ENCODE data around the gene RPS24.

RPS24 gene

GRCh38 chr10:78070726-78071125, 37.1 kb downstream of the RPS24 start:
- peaks cover 3 to 4% of the 10 kb centered on the region in 2 experiments for H3K27me3 ChIP-seq (ENCODE audit: control insufficient read depth in 1 of 2, insufficient read depth in 1 of 2, low read length in 2 of 2)
- H2AFZ ChIP-seq (ENCODE audit: low read depth, low read length), result no peak overlapping the region
- no peak overlapping the region for H2AK5ac ChIP-seq (ENCODE audit: low read length, severe bottlenecking)
- H3K79me1 ChIP-seq (replicated peaks; ENCODE audit: low read length, poor library complexity, severe bottlenecking), result no peaks in the 10 kb centered on the region
- H3K23ac ChIP-seq (ENCODE audit: low read length in 2 of 2), result no peak overlapping the region
- no peak overlapping the region for H2BK120ac ChIP-seq (ENCODE audit: low read depth, low read length)
- peak overlapping the region; percentile 52 for H4K91ac ChIP-seq (ENCODE audit: low read length)
- H2BK5ac ChIP-seq (ENCODE audit: low read depth, low read length, poor library complexity, severe bottlenecking), result no peak overlapping the region
- no peak overlapping the region for H3K4ac ChIP-seq (ENCODE audit: low read depth in 1 of 2, low read length in 2 of 2)
- H4K8ac ChIP-seq (ENCODE audit: low read length), result no peak overlapping the region
- no peak overlapping the region for H3K4me3 ChIP-seq (ENCODE audit: insufficient read depth in 1 of 2, low read depth in 1 of 2, low read length in 2 of 2)
- peaks cover 4% of the 10 kb centered on the region for H3K9me3 ChIP-seq (ENCODE audit: control insufficient read depth, low read length)
- H3K4me2 ChIP-seq (ENCODE audit: low read length, poor library complexity, severe bottlenecking), result no peak overlapping the region
- no peak overlapping the region for H3K9ac ChIP-seq (ENCODE audit: low read length)
- peaks cover 1% of the 10 kb centered on the region for H3K4me1 ChIP-seq (ENCODE audit: control insufficient read depth, insufficient read depth, low read depth, low read length)
- no peak for DNase-seq
- H3K36me3 ChIP-seq (ENCODE audit: control insufficient read depth in 1 of 2, insufficient read depth in 2 of 2, low read depth in 1 of 2, low read length in 2 of 2), result no peaks in the 10 kb centered on the region
- no peak overlapping the region for H3K27ac ChIP-seq (ENCODE audit: low read length, poor library complexity, severe bottlenecking)
- WGBS, result 86% methylated on average over 5 of the region's 5 CpGs
- H3K14ac ChIP-seq (ENCODE audit: low read length in 2 of 2), result no peak overlapping the region
- H3K18ac ChIP-seq (ENCODE audit: low read depth in 1 of 2, low read length in 2 of 2), result no peak overlapping the region
- H2BK12ac ChIP-seq (ENCODE audit: low read length in 2 of 2), result no peak overlapping the region
- no peak overlapping the region for H2BK15ac ChIP-seq (ENCODE audit: low read depth, poor library complexity, severe bottlenecking)

DNA sequence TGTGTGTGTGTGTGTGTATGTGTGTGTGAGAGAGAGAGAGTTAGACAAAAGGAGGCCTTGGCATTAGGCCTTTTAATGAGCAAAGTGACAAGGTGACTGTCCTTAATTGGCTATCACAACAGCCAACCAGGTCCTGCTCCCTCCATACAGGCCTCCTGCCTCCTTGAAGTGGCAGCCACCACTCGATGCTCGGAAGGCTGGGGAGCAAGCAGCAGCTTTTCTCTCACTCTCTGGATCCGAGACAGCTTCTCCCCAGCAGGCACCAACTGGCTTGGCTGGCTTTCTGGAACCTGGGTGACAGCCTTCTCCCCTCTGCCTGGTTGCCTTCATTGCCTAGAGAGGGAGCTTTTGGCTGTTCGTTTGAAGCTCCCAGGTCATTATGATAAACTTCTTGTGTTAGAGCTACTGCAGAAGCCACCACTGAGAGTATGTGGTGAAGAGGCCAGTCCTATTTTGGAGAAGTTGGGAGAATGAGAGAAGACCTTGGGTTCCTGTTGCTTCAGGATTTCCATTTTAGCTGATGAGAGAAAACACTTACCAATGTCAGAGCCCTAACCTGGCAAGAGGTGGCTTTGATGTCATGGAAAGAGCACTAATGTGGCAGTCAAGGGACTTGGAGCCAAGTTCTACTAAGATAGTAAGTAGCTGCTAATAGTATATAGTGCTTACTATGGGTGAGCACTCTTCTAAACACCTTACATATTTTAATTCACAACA, 37.6 kb downstream of the RPS24 start:
- WGBS, result 84% methylated on average over 4 of the region's 4 CpGs
- H3K18ac ChIP-seq (ENCODE audit: low read depth in 1 of 2, low read length in 2 of 2), result no peak overlapping the region
- peaks cover 3 to 4% of the 10 kb centered on the region in 2 experiments for H3K27me3 ChIP-seq (ENCODE audit: control insufficient read depth in 1 of 2, insufficient read depth in 1 of 2, low read length in 2 of 2)
- no peak overlapping the region for H3K23ac ChIP-seq (ENCODE audit: low read length in 2 of 2)
- no peak overlapping the region for H2BK120ac ChIP-seq (ENCODE audit: low read depth, low read length)
- H3K27ac ChIP-seq (ENCODE audit: low read length, poor library complexity, severe bottlenecking), result no peak overlapping the region
- H2BK5ac ChIP-seq (ENCODE audit: low read depth, low read length, poor library complexity, severe bottlenecking), result no peak overlapping the region
- H3K79me1 ChIP-seq (replicated peaks; ENCODE audit: low read length, poor library complexity, severe bottlenecking), result no peaks in the 10 kb centered on the region
- H3K9me3 ChIP-seq (ENCODE audit: control insufficient read depth, low read length), result peaks cover 4% of the 10 kb centered on the region
- no peaks in the 10 kb centered on the region for H3K4me1 ChIP-seq (ENCODE audit: control insufficient read depth, insufficient read depth, low read depth, low read length)
- H3K4me2 ChIP-seq (ENCODE audit: low read length, poor library complexity, severe bottlenecking), result no peak overlapping the region
- no peak overlapping the region for H4K8ac ChIP-seq (ENCODE audit: low read length)
- H2AFZ ChIP-seq (ENCODE audit: low read depth, low read length), result no peak overlapping the region
- H3K9ac ChIP-seq (ENCODE audit: low read length), result no peak overlapping the region
- no peak overlapping the region for H3K4me3 ChIP-seq (ENCODE audit: insufficient read depth in 1 of 2, low read depth in 1 of 2, low read length in 2 of 2)
- DNase-seq, result no peak
- no peak overlapping the region for H3K14ac ChIP-seq (ENCODE audit: low read length in 2 of 2)
- no peaks in the 10 kb centered on the region for H3K36me3 ChIP-seq (ENCODE audit: control insufficient read depth in 1 of 2, insufficient read depth in 2 of 2, low read depth in 1 of 2, low read length in 2 of 2)
- H3K4ac ChIP-seq (ENCODE audit: low read depth in 1 of 2, low read length in 2 of 2), result no peak overlapping the region
- no peak overlapping the region for H2BK12ac ChIP-seq (ENCODE audit: low read length in 2 of 2)
- no peak overlapping the region for H2BK15ac ChIP-seq (ENCODE audit: low read depth, poor library complexity, severe bottlenecking)
- no peak overlapping the region for H4K91ac ChIP-seq (ENCODE audit: low read length)
- no peak overlapping the region for H2AK5ac ChIP-seq (ENCODE audit: low read length, severe bottlenecking)

DNA sequence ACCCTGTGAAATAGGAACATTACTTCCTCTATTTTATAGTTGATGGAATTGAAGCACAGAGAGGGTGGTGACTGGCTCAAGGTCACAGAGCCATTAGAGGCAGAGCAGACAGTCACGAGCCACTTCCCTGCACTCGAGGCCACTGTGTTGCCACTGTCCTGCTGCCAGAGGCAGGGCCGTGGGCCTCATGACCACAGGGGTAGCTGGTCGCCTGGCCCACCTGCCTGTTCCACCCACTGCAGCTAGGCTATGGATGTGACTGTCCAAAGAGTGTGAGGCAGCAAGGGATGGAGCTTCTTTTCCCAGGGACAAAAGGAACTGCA, 38.2 kb downstream of the RPS24 start:
- H3K79me1 ChIP-seq (replicated peaks; ENCODE audit: low read length, poor library complexity, severe bottlenecking), result no peaks in the 10 kb centered on the region
- no peak overlapping the region for H3K18ac ChIP-seq (ENCODE audit: low read depth in 1 of 2, low read length in 2 of 2)
- no peak overlapping the region for H4K8ac ChIP-seq (ENCODE audit: low read length)
- H2BK120ac ChIP-seq (ENCODE audit: low read depth, low read length), result no peak overlapping the region
- no peak overlapping the region for H3K4me3 ChIP-seq (ENCODE audit: insufficient read depth in 1 of 2, low read depth in 1 of 2, low read length in 2 of 2)
- H2BK5ac ChIP-seq (ENCODE audit: low read depth, low read length, poor library complexity, severe bottlenecking), result no peak overlapping the region
- no peak overlapping the region for H3K9ac ChIP-seq (ENCODE audit: low read length)
- peaks cover 3 to 6% of the 10 kb centered on the region in 2 experiments for H3K27me3 ChIP-seq (ENCODE audit: control insufficient read depth in 1 of 2, insufficient read depth in 1 of 2, low read length in 2 of 2)
- H3K27ac ChIP-seq (ENCODE audit: low read length, poor library complexity, severe bottlenecking), result no peak overlapping the region
- H3K14ac ChIP-seq (ENCODE audit: low read length in 2 of 2), result no peak overlapping the region
- H4K91ac ChIP-seq (ENCODE audit: low read length), result no peak overlapping the region
- H2BK15ac ChIP-seq (ENCODE audit: low read depth, poor library complexity, severe bottlenecking), result no peak overlapping the region
- no peak overlapping the region for H2AFZ ChIP-seq (ENCODE audit: low read depth, low read length)
- no peaks in the 10 kb centered on the region for H3K36me3 ChIP-seq (ENCODE audit: control insufficient read depth in 1 of 2, insufficient read depth in 2 of 2, low read depth in 1 of 2, low read length in 2 of 2)
- no peak overlapping the region for H2AK5ac ChIP-seq (ENCODE audit: low read length, severe bottlenecking)
- H3K23ac ChIP-seq (ENCODE audit: low read length in 2 of 2), result no peak overlapping the region
- peaks cover 4% of the 10 kb centered on the region for H3K9me3 ChIP-seq (ENCODE audit: control insufficient read depth, low read length)
- no peak overlapping the region for H2BK12ac ChIP-seq (ENCODE audit: low read length in 2 of 2)
- no peak for DNase-seq
- H3K4me1 ChIP-seq (ENCODE audit: control insufficient read depth, insufficient read depth, low read depth, low read length), result no peaks in the 10 kb centered on the region
- 90% methylated on average over 4 of the region's 4 CpGs for WGBS
- H3K4ac ChIP-seq (ENCODE audit: low read depth in 1 of 2, low read length in 2 of 2), result no peak overlapping the region
- no peak overlapping the region for H3K4me2 ChIP-seq (ENCODE audit: low read length, poor library complexity, severe bottlenecking)

DNA sequence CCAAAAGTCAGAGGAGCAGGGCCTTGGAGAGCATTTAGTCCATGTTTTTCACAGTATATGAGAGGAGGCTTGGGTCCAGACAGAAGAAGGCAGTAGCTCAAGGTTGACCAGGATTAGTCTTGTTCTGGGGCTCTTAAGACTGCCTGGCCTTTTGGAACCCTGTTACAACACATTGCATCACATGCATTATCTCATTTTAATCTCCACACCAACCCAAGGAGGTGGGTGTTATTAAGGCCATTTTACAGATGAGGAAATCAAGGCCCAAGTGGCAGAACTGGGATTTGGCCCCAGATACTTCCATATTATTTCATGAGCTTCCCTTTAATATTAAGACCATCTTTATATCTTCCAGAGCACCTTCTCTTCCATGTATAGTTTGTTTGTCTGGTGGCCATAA, 38.8 kb downstream of the RPS24 start:
- H3K4ac ChIP-seq (ENCODE audit: low read depth in 1 of 2, low read length in 2 of 2), result no peak overlapping the region
- H3K4me1 ChIP-seq (ENCODE audit: control insufficient read depth, insufficient read depth, low read depth, low read length), result no peaks in the 10 kb centered on the region
- H3K9ac ChIP-seq (ENCODE audit: low read length), result no peak overlapping the region
- H2AFZ ChIP-seq (ENCODE audit: low read depth, low read length), result no peak overlapping the region
- no peak for DNase-seq
- H2BK120ac ChIP-seq (ENCODE audit: low read depth, low read length), result no peak overlapping the region
- H3K14ac ChIP-seq (ENCODE audit: low read length in 2 of 2), result no peak overlapping the region
- H2BK5ac ChIP-seq (ENCODE audit: low read depth, low read length, poor library complexity, severe bottlenecking), result no peak overlapping the region
- H2AK5ac ChIP-seq (ENCODE audit: low read length, severe bottlenecking), result no peak overlapping the region
- H3K4me3 ChIP-seq (ENCODE audit: insufficient read depth in 1 of 2, low read depth in 1 of 2, low read length in 2 of 2), result no peak overlapping the region
- H4K91ac ChIP-seq (ENCODE audit: low read length), result no peak overlapping the region
- H3K27me3 ChIP-seq (ENCODE audit: control insufficient read depth in 1 of 2, insufficient read depth in 1 of 2, low read length in 2 of 2), result peaks cover 3 to 13% of the 10 kb centered on the region in 2 experiments
- no peak overlapping the region for H3K23ac ChIP-seq (ENCODE audit: low read length in 2 of 2)
- H3K4me2 ChIP-seq (ENCODE audit: low read length, poor library complexity, severe bottlenecking), result no peak overlapping the region
- no peaks in the 10 kb centered on the region for H3K79me1 ChIP-seq (replicated peaks; ENCODE audit: low read length, poor library complexity, severe bottlenecking)
- no peak overlapping the region for H2BK15ac ChIP-seq (ENCODE audit: low read depth, poor library complexity, severe bottlenecking)
- H3K27ac ChIP-seq (ENCODE audit: low read length, poor library complexity, severe bottlenecking), result no peak overlapping the region
- H2BK12ac ChIP-seq (ENCODE audit: low read length in 2 of 2), result no peak overlapping the region
- no peak overlapping the region for H4K8ac ChIP-seq (ENCODE audit: low read length)
- no peak overlapping the region for H3K18ac ChIP-seq (ENCODE audit: low read depth in 1 of 2, low read length in 2 of 2)
- no peaks in the 10 kb centered on the region for H3K36me3 ChIP-seq (ENCODE audit: control insufficient read depth in 1 of 2, insufficient read depth in 2 of 2, low read depth in 1 of 2, low read length in 2 of 2)
- H3K9me3 ChIP-seq (ENCODE audit: control insufficient read depth, low read length), result peaks cover 4% of the 10 kb centered on the region

All from mesenchymal stem cell (in vitro differentiated cells and primary cell).